Psoas muscle (tissue), 8 donors: ENCODE data around the gene ZFC3H1. TPM values are rescaled to one million over a fixed set of nuclear protein-coding genes. Genes with fewer than 3 reads are reported as not detected.

ENCODE experiments used
- ATAC-seq, 4 donors: fragments of 200-7000 bp; cut with Tn5 transposase; one replicate each; pipeline ENCODE4 v1.9.1; 2020; ENCODE audit warnings: moderate library complexity in 3 of 4, mild to moderate bottlenecking in 2 of 4
- DNase-seq, 2 donors: peaks; one replicate each; pipeline ENCODE4 v3.0.0-alpha.2; 2020
- H3K27ac ChIP-seq: fragments of 200-600 bp; one replicate; pipeline ENCODE4 v1.8.0; 2022
- H3K27me3 ChIP-seq, 3 donors: fragments of 200-600 bp in 1 of 3; one replicate each; pipeline versions ENCODE4 v1.6.1 to v1.8.0; 2013 to 2022; ENCODE audit warnings: low read length in 2 of 3, mild to moderate bottlenecking in 2 of 3, moderate library complexity in 1 of 3; ENCODE audit not compliant: insufficient read depth in 3 of 3
- H3K36me3 ChIP-seq, 2 donors: fragments of 200-600 bp in 1 of 2; one replicate each; pipeline versions ENCODE4 v1.6.1 to v1.8.0; 2013 to 2022; ENCODE audit warnings: low read depth in 1 of 2, mild to moderate bottlenecking in 1 of 2, moderate library complexity in 1 of 2; ENCODE audit not compliant: insufficient read depth in 1 of 2
- H3K4me1 ChIP-seq: fragments of 200-600 bp; one replicate; pipeline ENCODE4 v1.8.0; 2022
- H3K4me3 ChIP-seq: fragments of 200-600 bp; one replicate; pipeline ENCODE4 v1.8.0; 2022; ENCODE audit warnings: mild to moderate bottlenecking
- H3K9me3 ChIP-seq: fragments of 200-600 bp; one replicate; pipeline ENCODE4 v1.8.0; 2022
- WGBS, 3 donors: extraction: QIAGEN DNeasy Blood & Tissue Kit; methylation state at CpG; one replicate each; pipeline versions ENCODE4 v1.1.6 to v1.1.7; 2013; 5-methylcytosine and 5-hydroxymethylcytosine counted together
- intact Hi-C, 2 donors: fragments of 100-400 bp; cut with DNase I; formaldehyde crosslinking; loops; one replicate each; pipeline versions ENCODE4 v1.11.0 to v1.14.2; 2022
- long read RNA-seq, 2 donors: library from polyadenylated mRNA; unstranded; transcript quantifications; one replicate each; pipeline ENCODE4 v2.0.0, GENCODE V29; 2021
- polyA plus RNA-seq, 3 donors: library from polyadenylated mRNA; stranded (reverse); fragments of 200-250 nt; gene quantifications; one replicate each; pipeline ENCODE4 v1.2.3, GENCODE V29; 2013
- total RNA-seq, 4 donors: library from RNA; stranded (reverse); fragmentation: NEBNext Ultra II Directional in 2 of 4; extraction: Animal tissue kit (Norgen Biotek cat#: 25700) in 2 of 4; gene quantifications; one replicate each; pipeline versions ENCODE4 v1.2.1 to v1.2.4, GENCODE V29; 2021 to 2023
- TF ChIP-seq, protein P1 (sequence below): fragments of 200-600 bp; IDR thresholded peaks from one replicate; pipeline ENCODE4 v1.8.0; 2022; ENCODE audit warnings: antibody characterized with exemption
- donor health status: healthy with polysubstance abuse.
- donor health status: DM: no; HTN: no; CAD: no; lungs with moderate emphysema.
- donor health status: Bipolar disorder and iron deficiency.
- donor health status: healthy.
- donor health status: DM: yes; HTN: yes; CAD: no.
- donor health status: DM: no; HTN: no; CAD: no.
- donor health status: DM: no; HTN: no; CAD: no.
- donor health status: DM: yes; HTN: yes; CAD: no.

Gene ZFC3H1, protein sequence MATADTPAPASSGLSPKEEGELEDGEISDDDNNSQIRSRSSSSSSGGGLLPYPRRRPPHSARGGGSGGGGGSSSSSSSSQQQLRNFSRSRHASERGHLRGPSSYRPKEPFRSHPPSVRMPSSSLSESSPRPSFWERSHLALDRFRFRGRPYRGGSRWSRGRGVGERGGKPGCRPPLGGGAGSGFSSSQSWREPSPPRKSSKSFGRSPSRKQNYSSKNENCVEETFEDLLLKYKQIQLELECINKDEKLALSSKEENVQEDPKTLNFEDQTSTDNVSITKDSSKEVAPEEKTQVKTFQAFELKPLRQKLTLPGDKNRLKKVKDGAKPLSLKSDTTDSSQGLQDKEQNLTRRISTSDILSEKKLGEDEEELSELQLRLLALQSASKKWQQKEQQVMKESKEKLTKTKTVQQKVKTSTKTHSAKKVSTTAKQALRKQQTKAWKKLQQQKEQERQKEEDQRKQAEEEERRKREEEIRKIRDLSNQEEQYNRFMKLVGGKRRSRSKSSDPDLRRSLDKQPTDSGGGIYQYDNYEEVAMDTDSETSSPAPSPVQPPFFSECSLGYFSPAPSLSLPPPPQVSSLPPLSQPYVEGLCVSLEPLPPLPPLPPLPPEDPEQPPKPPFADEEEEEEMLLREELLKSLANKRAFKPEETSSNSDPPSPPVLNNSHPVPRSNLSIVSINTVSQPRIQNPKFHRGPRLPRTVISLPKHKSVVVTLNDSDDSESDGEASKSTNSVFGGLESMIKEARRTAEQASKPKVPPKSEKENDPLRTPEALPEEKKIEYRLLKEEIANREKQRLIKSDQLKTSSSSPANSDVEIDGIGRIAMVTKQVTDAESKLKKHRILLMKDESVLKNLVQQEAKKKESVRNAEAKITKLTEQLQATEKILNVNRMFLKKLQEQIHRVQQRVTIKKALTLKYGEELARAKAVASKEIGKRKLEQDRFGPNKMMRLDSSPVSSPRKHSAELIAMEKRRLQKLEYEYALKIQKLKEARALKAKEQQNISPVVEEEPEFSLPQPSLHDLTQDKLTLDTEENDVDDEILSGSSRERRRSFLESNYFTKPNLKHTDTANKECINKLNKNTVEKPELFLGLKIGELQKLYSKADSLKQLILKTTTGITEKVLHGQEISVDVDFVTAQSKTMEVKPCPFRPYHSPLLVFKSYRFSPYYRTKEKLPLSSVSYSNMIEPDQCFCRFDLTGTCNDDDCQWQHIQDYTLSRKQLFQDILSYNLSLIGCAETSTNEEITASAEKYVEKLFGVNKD (N-terminal part only)
- total RNA-seq (10 to 100 TPM in 3 of 4 donors, 1 to 10 TPM in 1; 9.8 to 18.1 (median 15.5) TPM), polyA plus RNA-seq (10 to 100 TPM in 1 of 3 donors, 1 to 10 TPM in 2; 5.5 to 15.0 (median 6.0) TPM)
- long read RNA-seq, donor 1, partial matches to known transcripts: 7 of 10 reads
- long read RNA-seq, donor 1, other reads (novel, unspliced or antisense): 1 of 10 reads
- long read RNA-seq, donor 2, partial matches to known transcripts: 6 of 8 reads
- long read RNA-seq, donor 2, other reads (novel, unspliced or antisense): 2 of 8 reads

DNA sequence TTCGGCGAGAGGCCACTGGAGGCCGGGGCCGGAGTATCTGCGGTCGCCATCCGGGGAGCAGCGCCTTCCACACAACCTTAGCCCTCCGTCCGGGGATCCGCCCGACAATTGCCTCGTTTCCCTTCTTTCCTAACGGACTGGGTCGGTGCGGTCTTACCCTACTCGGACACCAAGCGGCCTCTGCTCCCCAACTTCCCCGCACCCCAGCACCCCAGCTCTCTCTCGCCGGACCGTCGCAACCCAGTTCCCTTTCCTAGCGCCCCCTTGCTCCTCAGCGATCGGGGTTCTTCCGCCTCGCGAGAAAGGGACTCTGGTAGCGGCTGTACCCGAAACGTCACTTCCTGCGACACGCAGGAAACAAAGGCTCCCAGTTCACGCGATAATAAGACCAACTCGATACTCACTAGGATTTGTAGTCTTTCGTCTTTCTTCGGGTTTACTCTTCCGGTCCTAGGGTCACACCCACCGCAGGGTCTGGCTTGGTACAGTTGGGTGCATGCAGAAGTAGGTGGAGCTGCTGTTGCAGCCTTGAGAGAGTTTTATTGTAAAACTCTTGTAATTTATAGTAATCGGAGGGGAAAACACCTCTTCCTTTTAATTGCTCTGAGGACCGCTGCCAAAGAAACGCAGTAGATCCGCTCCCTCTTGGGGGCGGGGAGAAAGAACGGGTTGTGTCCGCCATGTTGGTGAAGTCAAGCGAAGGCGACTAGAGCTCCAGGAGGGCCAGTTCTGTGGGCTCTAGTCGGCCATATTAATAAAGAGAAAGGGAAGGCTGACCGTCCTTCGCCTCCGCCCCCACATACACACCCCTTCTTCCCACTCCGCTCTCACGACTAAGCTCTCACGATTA, at the start of gene ZFC3H1, which contains the start of gene THAP2:
ZFC3H1 (minus strand) TSS at position 288 of the 850 bp plus-strand sequence; CDS start at position 50, 238 bp downstream.
THAP2 (plus strand) TSS at position 741 of the 850 bp plus-strand sequence. CDS start 209 bp downstream, outside the sequence.
- H3K27me3 ChIP-seq: no peaks in the 10 kb centered on the region
- H3K36me3 ChIP-seq: peaks cover 0 to 18% of the 10 kb centered on the region in 2 donors
- DNase-seq (peak; percentile 89 to 95), ATAC-seq (peak; percentile 94 to 96 (median 95))
- intact Hi-C loops: loop anchor here (2.0 to 10.0 kb wide), 3 partner anchors 23 to 181 kb away; partner anchors contain the start of genes RAB21 (in 1 of the 2) and TMEM19 (in 1 of the 2)
- H3K9me3 ChIP-seq: no peaks in the 10 kb centered on the region
- peaks cover 27% of the 10 kb centered on the region for H3K4me1 ChIP-seq
- WGBS, 3 donors: 0 to 1% (median 1%) methylated on average over 56 to 57 of the region's 57 CpGs
- TF ChIP-seq, protein P1, sequence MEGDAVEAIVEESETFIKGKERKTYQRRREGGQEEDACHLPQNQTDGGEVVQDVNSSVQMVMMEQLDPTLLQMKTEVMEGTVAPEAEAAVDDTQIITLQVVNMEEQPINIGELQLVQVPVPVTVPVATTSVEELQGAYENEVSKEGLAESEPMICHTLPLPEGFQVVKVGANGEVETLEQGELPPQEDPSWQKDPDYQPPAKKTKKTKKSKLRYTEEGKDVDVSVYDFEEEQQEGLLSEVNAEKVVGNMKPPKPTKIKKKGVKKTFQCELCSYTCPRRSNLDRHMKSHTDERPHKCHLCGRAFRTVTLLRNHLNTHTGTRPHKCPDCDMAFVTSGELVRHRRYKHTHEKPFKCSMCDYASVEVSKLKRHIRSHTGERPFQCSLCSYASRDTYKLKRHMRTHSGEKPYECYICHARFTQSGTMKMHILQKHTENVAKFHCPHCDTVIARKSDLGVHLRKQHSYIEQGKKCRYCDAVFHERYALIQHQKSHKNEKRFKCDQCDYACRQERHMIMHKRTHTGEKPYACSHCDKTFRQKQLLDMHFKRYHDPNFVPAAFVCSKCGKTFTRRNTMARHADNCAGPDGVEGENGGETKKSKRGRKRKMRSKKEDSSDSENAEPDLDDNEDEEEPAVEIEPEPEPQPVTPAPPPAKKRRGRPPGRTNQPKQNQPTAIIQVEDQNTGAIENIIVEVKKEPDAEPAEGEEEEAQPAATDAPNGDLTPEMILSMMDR: peak; percentile 20
- H3K4me3 ChIP-seq: peak within 1 kb of the TSS; percentile 93
- H3K27ac ChIP-seq: peak within 1 kb of the TSS; percentile 97

DNA sequence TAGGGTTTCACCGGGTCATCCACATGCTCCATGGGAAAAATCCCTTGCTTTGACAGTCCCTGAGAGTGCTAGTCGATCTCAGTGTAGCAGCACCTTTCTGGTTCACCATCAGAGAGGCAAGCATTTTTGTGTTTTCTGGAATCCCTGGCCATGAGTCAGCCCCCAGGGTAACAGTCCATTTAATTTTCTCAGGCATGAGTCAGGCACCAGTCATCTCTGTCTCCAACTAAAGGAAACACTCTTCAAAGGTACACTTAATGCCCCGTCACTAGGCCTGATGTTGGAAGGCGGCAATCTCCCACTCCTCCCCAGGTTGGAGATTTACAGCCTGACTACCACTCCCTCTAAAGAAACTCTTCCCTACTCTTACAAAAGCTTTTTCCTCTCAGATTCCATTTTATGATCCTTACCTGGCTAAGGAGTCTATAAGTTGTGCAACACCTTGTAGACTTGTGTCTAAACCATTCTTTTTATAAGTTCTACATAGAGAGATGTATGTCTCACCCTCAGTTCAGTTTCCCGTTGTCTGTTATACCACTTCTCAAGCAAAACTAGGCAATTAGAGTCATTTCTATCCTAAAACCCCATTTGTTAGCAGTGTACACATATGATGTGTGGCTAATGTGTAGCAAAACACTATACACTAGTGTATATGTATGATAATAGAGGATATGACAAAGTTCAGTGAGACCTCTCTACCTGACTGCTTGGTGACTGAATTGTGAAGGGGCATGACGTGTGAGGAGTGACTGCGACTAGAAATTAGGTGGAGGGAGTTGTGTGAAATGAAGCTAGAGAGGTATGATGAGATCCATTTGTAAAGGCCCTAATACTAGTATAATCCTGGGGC, 46.9 kb upstream of the ZFC3H1 start:
- Histone ChIP-seq H3K9me3 (peaks cover 24% of the 10 kb centered on the region), H3K4me1 (no peaks in the 10 kb centered on the region), H3K4me3 (no peak overlapping the region), H3K27me3 (no peaks in the 10 kb centered on the region), H3K36me3 (peaks cover 3 to 10% of the 10 kb centered on the region in 2 donors), H3K27ac (no peak overlapping the region)
- 89 to 93% (median 92%) methylated on average over 7 of the region's 7 CpGs for whole genome bisulfite sequencing, 3 donors
- no peak for ATAC-seq
- TF ChIP-seq, protein P1: no peak
- no peak for DNase-seq
- intact Hi-C loops: no loop called here

DNA sequence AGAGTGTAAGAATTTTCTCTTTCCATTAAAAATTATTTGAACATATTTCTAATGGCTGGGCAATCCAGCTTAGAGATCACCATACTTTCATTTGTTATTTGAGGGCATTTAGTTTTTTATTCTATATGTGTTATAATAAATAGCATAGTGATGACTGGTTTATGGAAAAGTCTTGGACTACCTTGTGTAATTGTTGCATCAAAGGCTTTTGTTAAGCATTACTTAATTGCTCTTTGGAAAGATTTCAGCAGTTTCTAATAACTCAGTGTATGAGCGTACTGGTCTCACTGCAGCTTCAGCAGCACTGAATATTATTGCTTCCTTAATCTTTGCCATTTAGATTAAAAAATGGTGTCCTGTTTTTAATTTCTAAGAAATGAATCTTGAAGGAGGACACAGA, 45.0 kb upstream of the ZFC3H1 start:
- no peak overlapping the region for H3K4me3 ChIP-seq
- H3K9me3 ChIP-seq: peaks cover 18% of the 10 kb centered on the region
- no peaks in the 10 kb centered on the region for H3K27me3 ChIP-seq
- intact Hi-C loops: no loop called here
- TF ChIP-seq, protein P1: no peak
- no peak for ATAC-seq
- DNase-seq: no peak
- H3K4me1 ChIP-seq: no peaks in the 10 kb centered on the region
- no peak overlapping the region for H3K27ac ChIP-seq
- peaks cover 3 to 27% of the 10 kb centered on the region in 2 donors for H3K36me3 ChIP-seq
- WGBS, 3 donors: 95 to 100% (median 97%) methylated on average over 1 of the region's 1 CpG
